Measurements from ENCODE around the gene FLACC1.

Gene FLACC1

GRCh38 chr2:201257381-201257955 is 99.7 kb downstream of the FLACC1 start:
- no peak overlapping the region for H2AK5ac ChIP-seq (ENCODE audit: low read length, severe bottlenecking)
- H3K4me3 ChIP-seq (ENCODE audit: insufficient read depth in 1 of 2, low read depth in 1 of 2, low read length in 2 of 2) = peak overlapping the region; percentile 32 to 89
- H4K8ac ChIP-seq (ENCODE audit: low read length) = peak overlapping the region; percentile 63
- peak overlapping the region; percentile 96 for H2AFZ ChIP-seq (ENCODE audit: low read depth, low read length)
- peaks cover 19% of the 10 kb centered on the region for H3K4me1 ChIP-seq (ENCODE audit: control insufficient read depth, insufficient read depth, low read depth, low read length)
- H2BK120ac ChIP-seq (ENCODE audit: low read depth, low read length) = no peak overlapping the region
- H3K14ac ChIP-seq (ENCODE audit: low read length in 2 of 2) = peak overlapping the region in 1 of 2 experiments; percentile 53
- H2BK15ac ChIP-seq (ENCODE audit: low read depth, poor library complexity, severe bottlenecking) = no peak overlapping the region
- peak overlapping the region; percentile 98 for H3K27ac ChIP-seq (ENCODE audit: low read length, poor library complexity, severe bottlenecking)
- no peaks in the 10 kb centered on the region for H3K36me3 ChIP-seq (ENCODE audit: control insufficient read depth in 1 of 2, insufficient read depth in 2 of 2, low read depth in 1 of 2, low read length in 2 of 2)
- peak overlapping the region; percentile 44 to 95 for H2BK12ac ChIP-seq (ENCODE audit: low read length in 2 of 2)
- peak overlapping the region; percentile 85 for H4K91ac ChIP-seq (ENCODE audit: low read length)
- no peak for DNase-seq
- peaks cover 14% of the 10 kb centered on the region for H3K79me1 ChIP-seq (replicated peaks; ENCODE audit: low read length, poor library complexity, severe bottlenecking)
- H3K18ac ChIP-seq (ENCODE audit: low read depth in 1 of 2, low read length in 2 of 2) = peak overlapping the region; percentile 50 to 91
- no peaks in the 10 kb centered on the region for H3K27me3 ChIP-seq (ENCODE audit: control insufficient read depth in 1 of 2, insufficient read depth in 1 of 2, low read length in 2 of 2)
- H3K4ac ChIP-seq (ENCODE audit: low read depth in 1 of 2, low read length in 2 of 2) = peak overlapping the region; percentile 39 to 68
- peak overlapping the region; percentile 39 for H2BK5ac ChIP-seq (ENCODE audit: low read depth, low read length, poor library complexity, severe bottlenecking)
- H3K9me3 ChIP-seq (ENCODE audit: control insufficient read depth, low read length) = no peaks in the 10 kb centered on the region
- peak overlapping the region in 1 of 2 experiments; percentile 31 for H3K23ac ChIP-seq (ENCODE audit: low read length in 2 of 2)
- H3K9ac ChIP-seq (ENCODE audit: low read length) = peak overlapping the region; percentile 93
- peak overlapping the region; percentile 73 for H3K4me2 ChIP-seq (ENCODE audit: low read length, poor library complexity, severe bottlenecking)
- 41% methylated on average over 11 of the region's 12 CpGs for WGBS

DNA sequence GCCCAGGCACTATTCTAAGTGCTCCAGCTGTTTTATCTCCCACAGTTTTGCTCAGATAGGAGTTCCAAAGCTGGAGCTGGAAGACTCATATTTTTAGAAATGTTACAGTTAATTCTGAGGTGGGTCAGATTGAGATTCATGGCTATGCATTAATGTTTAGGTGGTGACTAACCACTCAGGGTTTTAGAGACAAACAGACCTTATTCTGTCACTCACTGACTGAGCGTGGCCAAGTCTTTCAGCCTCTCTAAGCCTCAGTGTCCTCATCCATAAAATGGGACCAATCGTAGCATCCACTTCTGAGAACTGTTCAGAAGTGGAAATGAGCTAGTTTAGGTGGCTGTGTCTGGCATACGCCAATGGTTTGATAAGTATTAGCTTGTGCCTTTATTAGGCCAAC is 101.1 kb downstream of the FLACC1 start:
- peaks cover 10% of the 10 kb centered on the region for H3K79me1 ChIP-seq (replicated peaks; ENCODE audit: low read length, poor library complexity, severe bottlenecking)
- no peak overlapping the region for H3K14ac ChIP-seq (ENCODE audit: low read length in 2 of 2)
- H4K8ac ChIP-seq (ENCODE audit: low read length) = no peak overlapping the region
- H3K4me1 ChIP-seq (ENCODE audit: control insufficient read depth, insufficient read depth, low read depth, low read length) = peaks cover 16% of the 10 kb centered on the region
- H2AK5ac ChIP-seq (ENCODE audit: low read length, severe bottlenecking) = no peak overlapping the region
- H2BK5ac ChIP-seq (ENCODE audit: low read depth, low read length, poor library complexity, severe bottlenecking) = no peak overlapping the region
- no peak overlapping the region for H2BK120ac ChIP-seq (ENCODE audit: low read depth, low read length)
- no peak overlapping the region for H3K4ac ChIP-seq (ENCODE audit: low read depth in 1 of 2, low read length in 2 of 2)
- no peaks in the 10 kb centered on the region for H3K36me3 ChIP-seq (ENCODE audit: control insufficient read depth in 1 of 2, insufficient read depth in 2 of 2, low read depth in 1 of 2, low read length in 2 of 2)
- H3K27ac ChIP-seq (ENCODE audit: low read length, poor library complexity, severe bottlenecking) = no peak overlapping the region
- no peak overlapping the region for H3K9ac ChIP-seq (ENCODE audit: low read length)
- peak; percentile 36 for DNase-seq
- 70% methylated on average over 2 of the region's 3 CpGs for WGBS
- no peaks in the 10 kb centered on the region for H3K27me3 ChIP-seq (ENCODE audit: control insufficient read depth in 1 of 2, insufficient read depth in 1 of 2, low read length in 2 of 2)
- H3K9me3 ChIP-seq (ENCODE audit: control insufficient read depth, low read length) = no peaks in the 10 kb centered on the region
- H3K4me2 ChIP-seq (ENCODE audit: low read length, poor library complexity, severe bottlenecking) = no peak overlapping the region
- no peak overlapping the region for H2BK15ac ChIP-seq (ENCODE audit: low read depth, poor library complexity, severe bottlenecking)
- no peak overlapping the region for H2BK12ac ChIP-seq (ENCODE audit: low read length in 2 of 2)
- no peak overlapping the region for H3K23ac ChIP-seq (ENCODE audit: low read length in 2 of 2)
- no peak overlapping the region for H2AFZ ChIP-seq (ENCODE audit: low read depth, low read length)
- H4K91ac ChIP-seq (ENCODE audit: low read length) = no peak overlapping the region
- no peak overlapping the region for H3K18ac ChIP-seq (ENCODE audit: low read depth in 1 of 2, low read length in 2 of 2)
- no peak overlapping the region for H3K4me3 ChIP-seq (ENCODE audit: insufficient read depth in 1 of 2, low read depth in 1 of 2, low read length in 2 of 2)

- Histone ChIP-seq H3K4me1 (ENCODE audit: control insufficient read depth, insufficient read depth, low read depth, low read length) (peaks cover 14% of the 10 kb centered on the region), H3K9me3 (ENCODE audit: control insufficient read depth, low read length) (no peaks in the 10 kb centered on the region), H3K23ac (ENCODE audit: low read length in 2 of 2) (no peak overlapping the region), H2BK120ac (ENCODE audit: low read depth, low read length) (no peak overlapping the region), H2AK5ac (ENCODE audit: low read length, severe bottlenecking) (no peak overlapping the region), H2BK12ac (ENCODE audit: low read length in 2 of 2) (no peak overlapping the region), H2BK15ac (ENCODE audit: low read depth, poor library complexity, severe bottlenecking) (no peak overlapping the region), H3K4me3 (ENCODE audit: insufficient read depth in 1 of 2, low read depth in 1 of 2, low read length in 2 of 2) (no peak overlapping the region), H3K36me3 (ENCODE audit: control insufficient read depth in 1 of 2, insufficient read depth in 2 of 2, low read depth in 1 of 2, low read length in 2 of 2) (no peaks in the 10 kb centered on the region), H2AFZ (ENCODE audit: low read depth, low read length) (no peak overlapping the region), H4K8ac (ENCODE audit: low read length) (no peak overlapping the region), H3K27ac (ENCODE audit: low read length, poor library complexity, severe bottlenecking) (no peak overlapping the region), H3K9ac (ENCODE audit: low read length) (no peak overlapping the region), H3K27me3 (ENCODE audit: control insufficient read depth in 1 of 2, insufficient read depth in 1 of 2, low read length in 2 of 2) (no peaks in the 10 kb centered on the region), H2BK5ac (ENCODE audit: low read depth, low read length, poor library complexity, severe bottlenecking) (no peak overlapping the region), H3K4me2 (ENCODE audit: low read length, poor library complexity, severe bottlenecking) (no peak overlapping the region), H3K79me1 (replicated peaks; ENCODE audit: low read length, poor library complexity, severe bottlenecking) (peaks cover 7% of the 10 kb centered on the region), H3K18ac (ENCODE audit: low read depth in 1 of 2, low read length in 2 of 2) (no peak overlapping the region), H3K4ac (ENCODE audit: low read depth in 1 of 2, low read length in 2 of 2) (no peak overlapping the region), H4K91ac (ENCODE audit: low read length) (no peak overlapping the region), H3K14ac (ENCODE audit: low read length in 2 of 2) (no peak overlapping the region)
- WGBS = 95% methylated on average over 3 of the region's 3 CpGs
- DNase-seq = no peak
Measured at GRCh38 chr2:201255408-201256033, 101.6 kb downstream of the FLACC1 start.

GRCh38 chr2:201254081-201254730 is 102.9 kb downstream of the FLACC1 start:
- Histone ChIP-seq H3K79me1 (replicated peaks; ENCODE audit: low read length, poor library complexity, severe bottlenecking) (no peaks in the 10 kb centered on the region), H4K8ac (ENCODE audit: low read length) (peak overlapping the region; percentile 70), H3K4me2 (ENCODE audit: low read length, poor library complexity, severe bottlenecking) (no peak overlapping the region), H3K23ac (ENCODE audit: low read length in 2 of 2) (no peak overlapping the region), H2BK15ac (ENCODE audit: low read depth, poor library complexity, severe bottlenecking) (no peak overlapping the region), H3K4me1 (ENCODE audit: control insufficient read depth, insufficient read depth, low read depth, low read length) (peaks cover 9% of the 10 kb centered on the region), H2AK5ac (ENCODE audit: low read length, severe bottlenecking) (no peak overlapping the region), H4K91ac (ENCODE audit: low read length) (no peak overlapping the region), H3K9me3 (ENCODE audit: control insufficient read depth, low read length) (no peaks in the 10 kb centered on the region), H3K4me3 (ENCODE audit: insufficient read depth in 1 of 2, low read depth in 1 of 2, low read length in 2 of 2) (no peak overlapping the region), H3K9ac (ENCODE audit: low read length) (no peak overlapping the region), H3K4ac (ENCODE audit: low read depth in 1 of 2, low read length in 2 of 2) (no peak overlapping the region), H3K27ac (ENCODE audit: low read length, poor library complexity, severe bottlenecking) (no peak overlapping the region), H2AFZ (ENCODE audit: low read depth, low read length) (peak overlapping the region; percentile 7), H2BK5ac (ENCODE audit: low read depth, low read length, poor library complexity, severe bottlenecking) (no peak overlapping the region), H3K27me3 (ENCODE audit: control insufficient read depth in 1 of 2, insufficient read depth in 1 of 2, low read length in 2 of 2) (no peaks in the 10 kb centered on the region), H2BK12ac (ENCODE audit: low read length in 2 of 2) (no peak overlapping the region), H3K14ac (ENCODE audit: low read length in 2 of 2) (no peak overlapping the region), H3K18ac (ENCODE audit: low read depth in 1 of 2, low read length in 2 of 2) (peak overlapping the region; percentile 30 to 63), H3K36me3 (ENCODE audit: control insufficient read depth in 1 of 2, insufficient read depth in 2 of 2, low read depth in 1 of 2, low read length in 2 of 2) (no peaks in the 10 kb centered on the region), H2BK120ac (ENCODE audit: low read depth, low read length) (no peak overlapping the region)
- DNase-seq = peak; percentile 63
- no CpG with 5 or more reads among the region's 5 CpGs for WGBS

All from mesenchymal stem cell (in vitro differentiated cells and primary cell).